ENCODE measurements around the gene MRPL37.
A peak's percentile ranks its signal among the peaks of the same experiment; 100 is the strongest.

MRPL37 gene

DNA sequence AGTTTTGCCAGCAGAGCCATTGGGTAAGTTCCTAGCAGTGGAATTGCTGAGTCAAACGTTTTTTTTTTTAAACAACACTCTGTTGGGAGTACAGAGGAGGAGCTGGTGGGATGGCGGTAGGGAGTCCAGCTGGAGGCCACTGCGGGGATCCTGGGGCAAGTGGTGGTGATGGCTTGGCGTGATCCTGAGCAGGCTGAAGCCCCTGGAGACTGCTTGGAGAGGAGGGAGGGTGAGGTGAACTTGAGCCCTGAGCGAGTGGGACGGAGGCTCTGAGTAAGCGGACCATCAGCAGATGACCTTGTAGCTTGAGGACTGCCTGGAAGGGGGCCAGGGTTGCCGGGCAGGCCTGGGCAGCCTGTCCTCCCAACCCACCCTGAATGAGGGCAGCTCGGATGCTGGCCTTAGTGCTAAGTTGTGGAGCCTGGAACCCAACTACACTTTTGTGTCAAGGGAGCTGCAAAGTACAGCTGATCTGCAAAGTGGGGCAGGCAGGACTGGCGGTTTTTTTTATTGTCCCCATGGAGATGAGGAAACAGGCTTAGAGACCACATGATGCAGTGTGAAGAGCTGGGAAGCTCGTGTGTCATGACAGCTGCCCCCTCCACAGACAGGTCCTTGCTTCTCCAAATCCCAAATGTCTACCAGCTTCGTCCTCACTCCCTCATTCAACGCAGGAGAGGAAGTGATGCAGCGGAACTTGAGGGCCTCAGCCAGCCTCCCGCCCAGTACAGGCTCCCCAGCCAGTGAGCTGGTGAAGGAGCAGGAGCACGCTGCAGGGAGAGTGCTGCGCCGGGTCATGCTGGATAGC is 20.2 kb downstream of the MRPL37 start:
- Histone ChIP-seq H3K27me3 (ENCODE audit: control insufficient read depth, insufficient read depth, low read length) (no peaks in the 10 kb centered on the region), H3K9ac (ENCODE audit: low read depth, low read length) (no peak overlapping the region), H3K4me1 (ENCODE audit: control insufficient read depth, insufficient read depth, low read length) (peaks cover 1% of the 10 kb centered on the region; the same call in 1 of the 2 replicates), H3K9me3 (ENCODE audit: control insufficient read depth, insufficient read depth, low read length) (no peaks in the 10 kb centered on the region), H3K4me3 (ENCODE audit: low read depth, low read length) (no peak overlapping the region), H3K27ac (ENCODE audit: low read depth, low read length) (no peak overlapping the region), H3K36me3 (ENCODE audit: control insufficient read depth, insufficient read depth, low read length) (peaks cover 47% of the 10 kb centered on the region)

DNA sequence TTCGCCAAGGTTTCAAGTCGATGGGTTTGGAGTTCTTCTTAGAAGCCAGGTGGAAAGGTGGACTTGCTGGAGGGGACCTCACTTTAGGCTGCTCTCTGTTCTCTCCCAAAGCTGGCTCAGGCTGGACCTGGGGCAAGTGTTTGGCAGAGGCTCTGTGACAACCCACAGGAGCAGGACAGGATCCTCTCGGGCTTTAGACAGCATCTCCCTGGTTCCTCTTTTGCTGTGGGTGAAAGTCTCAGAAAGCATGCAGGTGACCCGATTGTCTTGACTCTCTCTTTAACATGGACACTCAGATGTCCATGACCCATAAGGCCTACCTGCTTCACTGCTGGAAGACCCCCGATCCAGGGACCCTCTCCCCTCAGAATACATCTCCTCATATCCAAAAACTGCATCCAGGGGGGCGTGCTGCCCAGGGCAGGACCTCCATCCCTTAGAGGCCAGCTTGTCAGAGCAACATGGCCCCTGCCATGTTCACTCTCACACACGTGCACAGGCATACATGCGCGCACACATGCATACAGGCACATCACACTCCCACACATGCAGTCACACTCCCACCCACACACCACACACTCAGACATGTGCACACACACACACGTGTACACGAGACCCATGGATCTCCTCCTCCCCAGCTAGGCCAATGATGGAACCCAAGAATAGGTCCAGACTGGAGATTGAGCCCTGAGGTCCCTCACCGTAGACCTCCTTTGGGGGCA is 21.3 kb downstream of the MRPL37 start:
- no peak overlapping the region for H3K9ac ChIP-seq (ENCODE audit: low read depth, low read length)
- H3K9me3 ChIP-seq (ENCODE audit: control insufficient read depth, insufficient read depth, low read length) = no peaks in the 10 kb centered on the region
- H3K4me1 ChIP-seq (ENCODE audit: control insufficient read depth, insufficient read depth, low read length) = peaks cover 4% of the 10 kb centered on the region; the same call in 1 of the 2 replicates
- H3K27me3 ChIP-seq (ENCODE audit: control insufficient read depth, insufficient read depth, low read length) = no peaks in the 10 kb centered on the region
- peaks cover 37% of the 10 kb centered on the region for H3K36me3 ChIP-seq (ENCODE audit: control insufficient read depth, insufficient read depth, low read length)
- H3K27ac ChIP-seq (ENCODE audit: low read depth, low read length) = no peak overlapping the region
- no peak overlapping the region for H3K4me3 ChIP-seq (ENCODE audit: low read depth, low read length)

DNA sequence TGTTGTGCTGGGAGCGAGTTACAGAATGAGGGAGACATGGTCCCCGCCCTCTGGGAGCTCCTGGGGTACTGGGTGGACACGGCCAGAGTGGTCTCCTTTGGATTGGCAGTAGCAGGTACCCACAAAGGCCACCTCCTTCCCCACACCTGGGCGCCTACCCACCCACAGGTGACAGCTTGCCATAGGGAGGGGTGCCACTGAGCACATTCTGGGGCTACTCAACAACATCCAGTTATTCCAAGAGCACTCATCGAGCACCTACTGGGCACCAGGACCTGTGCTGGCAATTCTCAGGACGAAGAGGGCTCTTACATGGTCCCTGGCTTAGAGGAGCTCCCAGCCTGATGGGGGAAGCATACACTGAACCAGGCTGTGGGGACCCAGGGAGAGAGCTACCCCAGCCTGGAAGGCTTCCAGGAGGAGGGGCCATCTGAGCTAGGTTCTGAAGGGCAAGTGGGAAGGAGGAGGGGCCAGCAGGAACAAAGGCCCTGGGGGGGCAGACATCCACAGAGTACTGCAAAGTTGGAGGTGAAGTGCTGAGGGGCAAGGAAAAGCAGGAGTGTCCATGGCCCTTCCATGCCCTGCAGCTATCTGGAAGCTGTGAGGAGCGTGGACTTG is 22.0 kb downstream of the MRPL37 start:
- no peak overlapping the region for H3K4me3 ChIP-seq (ENCODE audit: low read depth, low read length)
- H3K9me3 ChIP-seq (ENCODE audit: control insufficient read depth, insufficient read depth, low read length) = no peaks in the 10 kb centered on the region
- no peak overlapping the region for H3K27ac ChIP-seq (ENCODE audit: low read depth, low read length)
- H3K4me1 ChIP-seq (ENCODE audit: control insufficient read depth, insufficient read depth, low read length) = peaks cover 4% of the 10 kb centered on the region; the same call in 1 of the 2 replicates
- no peaks in the 10 kb centered on the region for H3K27me3 ChIP-seq (ENCODE audit: control insufficient read depth, insufficient read depth, low read length)
- H3K9ac ChIP-seq (ENCODE audit: low read depth, low read length) = no peak overlapping the region
- H3K36me3 ChIP-seq (ENCODE audit: control insufficient read depth, insufficient read depth, low read length) = peaks cover 30% of the 10 kb centered on the region

DNA sequence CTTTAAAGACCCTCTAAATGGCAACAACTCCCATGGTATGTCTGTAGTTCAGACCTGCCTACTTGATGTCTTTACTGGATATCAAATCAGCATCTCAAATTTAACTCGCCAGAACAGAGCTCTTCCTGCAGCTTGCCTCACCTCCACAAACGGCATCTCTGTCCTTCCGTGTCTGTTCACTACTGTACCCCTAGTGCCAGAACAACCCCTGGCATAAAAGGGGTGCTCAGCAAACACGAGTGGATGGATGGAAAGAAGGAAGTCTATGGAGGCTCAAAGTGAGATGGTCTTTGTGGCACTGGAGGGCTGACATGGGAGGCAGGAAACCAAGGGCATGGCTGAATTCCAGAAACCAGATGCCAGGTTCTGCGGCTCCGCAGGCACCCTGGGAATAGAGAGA is 22.7 kb downstream of the MRPL37 start:
- Histone ChIP-seq H3K9me3 (ENCODE audit: control insufficient read depth, insufficient read depth, low read length) (no peaks in the 10 kb centered on the region), H3K9ac (ENCODE audit: low read depth, low read length) (no peak overlapping the region), H3K4me1 (ENCODE audit: control insufficient read depth, insufficient read depth, low read length) (peaks cover 4% of the 10 kb centered on the region; the same call in 1 of the 2 replicates), H3K36me3 (ENCODE audit: control insufficient read depth, insufficient read depth, low read length) (peaks cover 24% of the 10 kb centered on the region), H3K4me3 (ENCODE audit: low read depth, low read length) (no peak overlapping the region), H3K27me3 (ENCODE audit: control insufficient read depth, insufficient read depth, low read length) (no peaks in the 10 kb centered on the region), H3K27ac (ENCODE audit: low read depth, low read length) (peak overlapping the region; percentile 2)

DNA sequence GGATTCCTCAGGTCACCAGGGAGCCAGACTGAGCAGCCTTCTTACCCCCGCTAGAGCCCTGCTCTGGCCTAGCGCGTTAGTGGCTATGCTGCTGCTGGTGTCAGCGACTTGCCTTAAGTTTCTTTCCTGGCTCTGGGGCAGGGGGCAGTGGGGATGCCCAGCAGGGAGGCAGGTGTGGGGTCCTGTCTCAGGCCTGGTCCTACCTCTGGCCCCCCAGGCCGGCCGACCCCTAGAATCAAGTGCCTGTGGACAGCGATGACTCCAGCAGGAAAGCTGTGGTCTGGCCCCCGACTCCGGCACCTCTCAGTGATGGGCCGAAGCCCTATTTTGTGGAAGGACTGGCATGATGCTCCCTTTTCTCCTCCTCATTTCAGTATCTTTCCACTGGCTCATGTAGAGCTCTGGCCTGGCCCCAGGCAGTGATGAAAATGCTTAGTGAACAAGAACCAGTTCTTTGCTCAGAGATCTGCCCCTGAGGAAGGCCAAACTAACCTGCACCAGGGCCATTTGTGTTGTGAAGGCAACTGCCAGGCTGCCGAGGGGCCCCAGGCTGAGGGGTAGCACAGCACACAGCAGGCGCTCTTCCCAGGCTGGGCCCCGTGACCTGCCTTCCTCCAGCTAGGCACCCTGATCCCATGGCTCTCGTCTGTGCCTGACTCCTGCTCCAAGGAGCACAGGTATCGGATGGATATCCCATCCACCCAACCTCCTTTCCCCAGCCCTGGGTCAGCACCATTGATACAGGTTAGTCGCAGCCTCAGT is 23.7 kb downstream of the MRPL37 start:
- H3K9me3 ChIP-seq (ENCODE audit: control insufficient read depth, insufficient read depth, low read length) = no peaks in the 10 kb centered on the region
- H3K4me1 ChIP-seq (ENCODE audit: control insufficient read depth, insufficient read depth, low read length) = peaks cover 4% of the 10 kb centered on the region; the same call in 1 of the 2 replicates
- peaks cover 17% of the 10 kb centered on the region for H3K36me3 ChIP-seq (ENCODE audit: control insufficient read depth, insufficient read depth, low read length)
- H3K27me3 ChIP-seq (ENCODE audit: control insufficient read depth, insufficient read depth, low read length) = no peaks in the 10 kb centered on the region
- H3K4me3 ChIP-seq (ENCODE audit: low read depth, low read length) = no peak overlapping the region
- no peak overlapping the region for H3K9ac ChIP-seq (ENCODE audit: low read depth, low read length)
- H3K27ac ChIP-seq (ENCODE audit: low read depth, low read length) = no peak overlapping the region

DNA sequence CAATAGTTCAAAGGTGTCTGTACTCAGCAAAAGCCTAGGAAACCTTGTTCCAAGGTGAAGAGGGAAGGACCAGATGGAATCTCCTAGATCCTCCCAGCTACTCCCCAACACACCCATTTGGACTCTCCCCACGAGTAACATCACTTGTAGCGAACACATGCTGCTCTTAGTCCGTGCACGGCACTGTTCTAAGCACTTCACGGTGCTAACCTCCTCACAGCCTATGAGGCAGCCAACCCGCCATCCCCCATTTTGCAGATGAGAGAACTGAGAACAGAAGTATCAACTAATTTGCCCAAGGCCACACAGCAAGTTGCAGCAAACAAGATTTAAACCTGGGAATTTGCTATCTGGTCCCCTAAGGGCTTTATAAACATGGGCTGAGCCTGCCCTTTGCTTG is 24.3 kb downstream of the MRPL37 start:
- Histone ChIP-seq H3K36me3 (ENCODE audit: control insufficient read depth, insufficient read depth, low read length) (peaks cover 11% of the 10 kb centered on the region), H3K27ac (ENCODE audit: low read depth, low read length) (no peak overlapping the region), H3K4me1 (ENCODE audit: control insufficient read depth, insufficient read depth, low read length) (peaks cover 4% of the 10 kb centered on the region; the same call in 1 of the 2 replicates), H3K9me3 (ENCODE audit: control insufficient read depth, insufficient read depth, low read length) (no peaks in the 10 kb centered on the region), H3K4me3 (ENCODE audit: low read depth, low read length) (no peak overlapping the region), H3K27me3 (ENCODE audit: control insufficient read depth, insufficient read depth, low read length) (no peaks in the 10 kb centered on the region), H3K9ac (ENCODE audit: low read depth, low read length) (no peak overlapping the region)

DNA sequence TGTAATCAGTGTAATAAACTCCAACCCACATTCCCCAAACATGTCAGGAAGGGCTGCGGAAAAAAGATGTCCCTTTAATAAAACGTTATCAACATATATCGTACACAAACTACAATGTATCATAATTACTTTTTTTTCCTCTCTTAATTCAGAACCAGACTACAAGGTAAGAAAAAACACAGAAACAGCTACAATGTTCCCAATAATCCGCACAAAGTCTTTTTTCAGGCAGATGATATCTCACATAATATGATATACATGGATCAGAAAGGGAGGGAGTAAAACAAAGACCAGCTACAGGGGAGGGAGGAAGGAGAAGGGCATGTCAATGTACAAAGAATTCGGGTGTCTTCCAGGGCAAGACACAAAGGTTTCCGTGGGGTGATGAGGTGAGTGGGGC is 25.4 kb downstream of the MRPL37 start:
- Histone ChIP-seq H3K36me3 (ENCODE audit: control insufficient read depth, insufficient read depth, low read length) (peaks cover 4% of the 10 kb centered on the region), H3K9me3 (ENCODE audit: control insufficient read depth, insufficient read depth, low read length) (no peaks in the 10 kb centered on the region), H3K4me3 (ENCODE audit: low read depth, low read length) (no peak overlapping the region), H3K27ac (ENCODE audit: low read depth, low read length) (no peak overlapping the region), H3K4me1 (ENCODE audit: control insufficient read depth, insufficient read depth, low read length) (peaks cover 4% of the 10 kb centered on the region; the same call in 1 of the 2 replicates), H3K9ac (ENCODE audit: low read depth, low read length) (no peak overlapping the region), H3K27me3 (ENCODE audit: control insufficient read depth, insufficient read depth, low read length) (no peaks in the 10 kb centered on the region)

DNA sequence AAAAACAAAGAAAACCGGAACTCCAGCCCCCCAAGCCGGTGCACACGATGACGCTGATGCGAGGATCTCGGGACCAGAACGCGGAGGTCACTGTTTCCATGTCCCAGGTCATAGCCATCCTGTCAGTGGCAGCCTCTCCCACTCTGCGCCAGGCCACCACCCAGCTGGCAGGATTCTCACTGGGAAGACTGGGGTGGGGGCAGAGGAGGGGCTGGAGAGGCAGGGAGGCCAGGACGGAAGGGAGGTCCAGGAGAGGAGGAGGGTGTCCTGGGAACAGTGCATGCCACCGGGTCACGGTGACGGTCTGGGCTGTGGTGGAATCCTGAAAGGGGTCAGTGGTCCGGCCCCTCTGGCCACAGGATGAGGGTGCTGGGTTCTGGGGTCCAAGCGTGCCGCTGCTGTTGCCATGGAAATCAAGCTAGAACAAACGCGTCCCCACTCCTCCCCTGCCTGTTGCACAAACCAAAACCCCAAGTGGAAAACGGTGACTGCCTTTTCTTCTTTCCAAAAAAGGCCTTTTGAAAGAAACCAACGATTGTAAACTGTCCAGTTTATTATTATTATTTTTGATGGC is 26.1 kb downstream of the MRPL37 start:
- Histone ChIP-seq H3K27ac (ENCODE audit: low read depth, low read length) (no peak overlapping the region), H3K4me3 (ENCODE audit: low read depth, low read length) (no peak overlapping the region), H3K4me1 (ENCODE audit: control insufficient read depth, insufficient read depth, low read length) (peaks cover 4% of the 10 kb centered on the region; the same call in 1 of the 2 replicates), H3K9me3 (ENCODE audit: control insufficient read depth, insufficient read depth, low read length) (no peaks in the 10 kb centered on the region), H3K36me3 (ENCODE audit: control insufficient read depth, insufficient read depth, low read length) (peaks cover 8% of the 10 kb centered on the region), H3K27me3 (ENCODE audit: control insufficient read depth, insufficient read depth, low read length) (no peaks in the 10 kb centered on the region), H3K9ac (ENCODE audit: low read depth, low read length) (no peak overlapping the region)

DNA sequence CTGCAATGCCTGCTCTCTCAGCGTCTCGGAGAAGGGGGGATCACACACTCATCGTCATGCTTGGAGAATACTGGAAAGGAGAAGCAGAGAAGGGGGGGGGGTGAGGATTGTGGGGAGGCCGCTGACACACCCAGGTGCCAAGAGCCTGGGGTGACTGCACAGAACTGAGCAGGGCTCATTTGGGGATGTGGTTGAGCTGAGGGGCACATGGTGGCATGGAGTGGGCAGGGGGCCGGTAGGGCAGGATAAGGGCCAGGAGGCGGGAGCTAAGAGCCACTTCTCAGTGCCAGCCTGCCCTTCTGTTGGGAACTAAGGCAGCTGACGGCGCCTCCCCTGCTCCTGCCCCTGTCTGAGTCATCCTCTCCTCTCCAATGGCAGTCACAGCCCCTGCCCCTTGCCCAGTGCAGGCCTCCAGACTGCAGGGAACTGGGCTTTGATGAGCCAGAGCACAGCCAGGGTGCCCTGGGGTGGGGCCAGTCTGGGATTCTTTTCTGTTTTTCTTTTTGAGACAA is 27.2 kb downstream of the MRPL37 start:
- H3K4me3 ChIP-seq (ENCODE audit: low read depth, low read length) = no peak overlapping the region
- H3K27me3 ChIP-seq (ENCODE audit: control insufficient read depth, insufficient read depth, low read length) = no peaks in the 10 kb centered on the region
- H3K27ac ChIP-seq (ENCODE audit: low read depth, low read length) = no peak overlapping the region
- H3K9me3 ChIP-seq (ENCODE audit: control insufficient read depth, insufficient read depth, low read length) = no peaks in the 10 kb centered on the region
- H3K9ac ChIP-seq (ENCODE audit: low read depth, low read length) = no peak overlapping the region
- peaks cover 4% of the 10 kb centered on the region; the same call in 1 of the 2 replicates for H3K4me1 ChIP-seq (ENCODE audit: control insufficient read depth, insufficient read depth, low read length)
- H3K36me3 ChIP-seq (ENCODE audit: control insufficient read depth, insufficient read depth, low read length) = peaks cover 9% of the 10 kb centered on the region

DNA sequence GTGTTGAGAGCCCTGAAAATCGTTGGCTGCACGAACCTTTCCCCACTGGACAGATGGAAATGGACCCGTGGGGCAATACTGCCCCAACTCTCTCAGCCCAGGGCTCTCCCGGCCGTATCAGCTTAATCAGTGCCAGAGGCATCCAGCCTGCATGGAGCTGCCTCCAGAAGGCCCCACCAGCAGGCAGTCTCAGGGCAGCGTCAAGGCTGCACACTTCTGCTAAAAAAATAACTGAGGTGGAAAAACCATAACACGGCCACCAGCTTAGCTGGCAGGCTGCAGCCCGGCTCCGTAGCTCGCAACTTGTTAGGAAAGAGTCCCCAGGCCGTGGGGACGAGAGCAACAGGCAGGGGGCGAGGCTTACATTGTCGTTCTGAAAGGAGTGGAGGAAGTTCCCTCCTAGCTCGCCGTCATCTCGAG is 27.9 kb downstream of the MRPL37 start:
- Histone ChIP-seq H3K4me1 (ENCODE audit: control insufficient read depth, insufficient read depth, low read length) (peaks cover 4% of the 10 kb centered on the region; the same call in 1 of the 2 replicates), H3K27me3 (ENCODE audit: control insufficient read depth, insufficient read depth, low read length) (no peaks in the 10 kb centered on the region), H3K36me3 (ENCODE audit: control insufficient read depth, insufficient read depth, low read length) (peaks cover 9% of the 10 kb centered on the region), H3K9me3 (ENCODE audit: control insufficient read depth, insufficient read depth, low read length) (no peaks in the 10 kb centered on the region), H3K9ac (ENCODE audit: low read depth, low read length) (no peak overlapping the region), H3K4me3 (ENCODE audit: low read depth, low read length) (no peak overlapping the region), H3K27ac (ENCODE audit: low read depth, low read length) (no peak overlapping the region)
